ENCODE measurements around the gene TBC1D22B. TPM values are rescaled to one million over a fixed set of nuclear protein-coding genes. Genes with fewer than 3 reads are reported as not detected.
A peak's percentile ranks its signal among the peaks of the same experiment; 100 is the strongest.

The TBC1D22B gene
- total RNA-seq, 1 donor from 2014 or later = 2.1 TPM

DNA sequence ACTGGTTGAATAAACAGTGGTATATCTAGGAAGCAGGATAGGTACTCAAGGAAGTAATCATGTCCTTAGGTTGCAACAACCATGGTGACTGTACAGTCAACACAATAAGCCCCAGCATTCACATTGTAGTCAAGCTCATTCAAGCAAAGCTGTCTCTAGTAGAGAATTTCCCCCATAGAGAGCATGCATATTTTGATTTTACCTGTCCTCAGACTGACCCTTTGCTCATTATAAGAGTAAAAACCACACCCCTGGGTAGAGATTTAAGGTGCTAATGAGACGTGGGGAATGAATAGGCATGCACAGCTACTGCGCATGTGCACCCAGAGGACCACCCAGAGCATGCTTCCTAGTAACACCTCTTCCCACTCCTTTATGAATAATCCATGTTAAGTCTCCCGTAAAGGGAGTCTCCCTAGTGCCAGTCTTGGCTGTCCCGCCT lies 90.1 kb downstream of the TBC1D22B start:
- ATAC-seq (no peak), DNase-seq (ENCODE audit: low spot score) (no peak)

DNA sequence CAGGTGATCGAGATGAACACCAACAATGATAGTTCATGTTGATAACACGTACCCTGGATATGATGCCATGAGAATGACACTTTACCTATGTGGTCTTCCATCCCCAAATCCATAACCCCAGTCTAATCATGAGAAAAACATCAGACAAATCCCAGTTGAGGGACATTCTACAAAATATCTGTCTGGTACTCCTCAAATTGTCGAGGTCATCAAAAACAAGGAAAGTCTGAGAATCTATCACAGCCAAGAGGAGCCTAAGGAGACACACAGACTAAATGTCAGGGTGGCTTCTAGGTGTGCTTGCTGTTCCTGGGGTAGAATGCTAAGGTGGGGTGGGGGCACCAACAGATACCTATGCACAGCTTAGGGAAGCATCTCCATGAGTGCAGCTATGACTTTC lies 93.5 kb downstream of the TBC1D22B start:
- DNase-seq (ENCODE audit: low spot score) = no peak
- ATAC-seq = no peak

GRCh38 chr6:37352384-37352783 lies 94.8 kb downstream of the TBC1D22B start:
- DNase-seq (ENCODE audit: low spot score) (no peak), ATAC-seq (no peak)

DNA sequence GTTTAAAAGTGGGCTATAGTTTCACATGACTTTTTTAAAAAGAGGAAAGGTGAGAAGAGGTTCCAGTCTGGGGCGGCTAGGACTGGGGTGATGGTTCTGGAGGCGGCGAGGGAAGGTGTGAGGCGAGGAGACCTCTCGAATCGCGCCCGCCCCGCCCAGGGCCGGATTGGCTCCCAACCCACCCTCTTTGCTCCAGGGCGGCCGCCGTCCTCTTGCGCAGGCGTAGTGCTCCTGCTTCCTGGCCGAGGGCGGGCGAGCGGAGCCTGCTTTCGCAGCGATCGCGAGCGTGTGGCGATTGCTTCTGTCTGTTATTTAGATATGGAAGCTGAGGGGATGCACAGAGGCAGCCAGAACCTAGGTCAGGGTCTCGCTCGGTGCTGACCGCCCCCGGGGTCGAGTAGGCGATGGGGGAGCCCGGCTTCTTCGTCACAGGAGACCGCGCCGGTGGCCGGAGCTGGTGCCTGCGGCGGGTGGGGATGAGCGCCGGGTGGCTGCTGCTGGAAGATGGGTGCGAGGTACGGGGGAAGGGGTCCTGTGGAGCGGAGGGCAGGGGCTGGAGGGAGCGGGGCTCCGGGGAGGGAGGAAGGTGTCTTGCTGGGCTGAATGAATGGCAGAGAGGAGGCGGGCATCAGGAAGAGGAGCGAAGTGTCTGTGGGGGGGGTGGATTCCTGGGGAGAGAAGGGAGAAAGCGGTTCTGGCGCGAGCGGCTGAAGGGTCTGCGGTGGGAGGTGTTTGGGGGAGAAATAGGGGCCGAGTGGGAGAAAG lies 96.4 kb downstream of the TBC1D22B start, which contains the start of gene RNF8:
Gene RNF8 (plus strand): TSS at position 223 of the 765 bp plus-strand sequence. CDS start 182 bp downstream, at position 405.
- ATAC-seq = peak; percentile 97
- DNase-seq (ENCODE audit: low spot score) = peak; percentile 92

DNA sequence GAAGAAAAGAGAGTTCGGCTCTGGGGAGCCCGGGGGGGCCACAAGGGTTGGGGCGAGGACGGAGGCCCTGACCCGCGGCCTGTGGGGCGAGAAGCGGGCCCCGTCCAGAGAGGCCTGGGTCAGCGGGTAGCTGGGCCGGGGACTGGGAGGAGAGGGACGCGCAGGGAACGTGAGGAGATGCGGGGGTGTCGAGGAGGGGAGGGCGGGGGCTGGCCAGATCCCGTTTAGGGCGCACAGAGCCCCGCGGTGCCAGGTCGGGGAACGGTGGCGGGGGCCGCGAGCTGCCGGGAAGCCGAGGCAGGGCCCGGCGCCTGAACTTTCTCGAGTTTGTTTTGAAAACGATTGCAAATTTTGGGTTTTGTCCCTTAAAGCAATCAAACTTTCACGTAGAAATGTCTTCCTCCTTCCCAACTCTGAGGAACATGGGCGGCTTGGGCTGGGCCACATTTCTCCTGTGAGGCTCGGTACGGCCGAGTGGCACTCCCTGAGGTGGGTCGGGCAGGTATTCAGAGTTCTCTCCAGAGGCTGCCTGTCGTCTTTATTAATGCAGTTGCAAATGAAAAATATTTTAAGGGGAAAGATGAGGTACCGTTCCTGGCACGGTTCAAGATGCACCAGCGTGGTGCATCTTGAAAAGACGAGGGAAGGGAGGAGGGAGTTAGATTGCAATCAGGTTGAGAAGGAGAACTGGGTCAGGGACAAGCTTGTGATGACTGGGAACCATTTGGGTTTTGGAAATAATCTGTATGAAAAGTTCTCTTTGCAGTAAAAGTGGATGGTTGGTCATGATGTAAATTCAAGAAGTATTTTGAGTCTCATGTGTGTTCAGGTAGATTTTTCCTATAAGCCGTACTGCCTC lies 97.2 kb downstream of the TBC1D22B start:
- peak; percentile 49 for DNase-seq (ENCODE audit: low spot score)
- peak; percentile 57 for ATAC-seq

- no peak for ATAC-seq
- no peak for DNase-seq (ENCODE audit: low spot score)
Measured at GRCh38 chr6:37357288-37357687, 99.7 kb downstream of the TBC1D22B start.

GRCh38 chr6:37357860-37358259 lies 100.3 kb downstream of the TBC1D22B start:
- no peak for ATAC-seq
- no peak for DNase-seq (ENCODE audit: low spot score)

- ATAC-seq (no peak), DNase-seq (ENCODE audit: low spot score) (no peak)
Measured at GRCh38 chr6:37359039-37359438, 101.5 kb downstream of the TBC1D22B start.

DNA sequence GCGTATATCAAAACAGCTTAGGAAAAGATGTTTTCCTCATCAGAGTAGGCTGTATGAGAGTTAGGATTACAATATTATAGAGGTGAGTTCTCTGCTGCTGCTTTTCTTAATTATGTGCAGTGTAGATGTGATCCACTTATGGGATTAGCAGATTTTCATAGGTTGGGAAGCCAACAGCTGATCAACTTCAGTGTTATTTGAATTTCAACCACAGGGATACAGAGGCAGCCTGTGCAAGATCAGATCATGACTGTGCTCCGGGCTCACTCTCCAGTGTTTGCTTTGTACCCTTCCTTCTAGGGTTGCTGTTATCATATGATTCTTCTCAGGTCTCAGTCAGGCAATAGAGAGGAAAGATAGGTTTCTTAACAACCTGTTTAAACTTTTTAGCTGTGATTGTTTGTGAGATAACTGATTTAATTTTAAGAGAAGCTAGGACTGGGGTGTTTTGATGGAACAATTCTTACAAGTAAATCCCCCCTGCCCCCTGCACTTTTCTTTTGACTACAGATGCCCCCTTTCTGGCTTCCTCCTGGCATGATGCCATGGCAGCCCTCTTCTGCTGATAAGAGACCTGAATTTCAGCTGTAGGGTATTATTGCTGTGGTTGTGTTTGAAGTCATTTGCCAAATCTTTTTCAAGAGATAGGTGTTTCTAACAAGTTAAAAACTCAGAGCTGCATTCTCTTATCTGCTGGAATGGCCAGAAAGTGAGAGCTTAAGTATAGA lies 104.7 kb downstream of the TBC1D22B start:
- DNase-seq (ENCODE audit: low spot score) = no peak
- ATAC-seq = no peak

DNA sequence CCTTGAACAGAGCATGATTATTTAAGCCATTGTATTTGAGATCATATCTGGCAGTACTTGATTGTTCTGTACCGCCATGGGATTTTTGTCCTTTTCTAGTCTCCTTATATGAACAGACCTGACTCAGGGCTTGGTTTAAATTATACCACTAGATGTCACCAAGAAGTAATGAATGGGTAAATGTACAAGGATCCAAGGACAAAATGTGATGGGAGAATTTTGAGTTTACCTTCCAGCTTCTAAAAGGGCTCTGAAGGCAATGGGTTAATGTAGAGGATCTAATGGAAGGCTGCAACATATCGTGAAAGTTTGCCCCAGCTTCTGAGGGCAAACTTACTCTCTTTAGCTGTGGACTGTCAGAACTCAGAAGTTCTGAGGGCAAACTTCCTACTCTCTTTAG lies 108.2 kb downstream of the TBC1D22B start:
- no peak for DNase-seq (ENCODE audit: low spot score)
- ATAC-seq = peak; percentile 62

GRCh38 chr6:37366910-37367309 lies 109.3 kb downstream of the TBC1D22B start:
- DNase-seq (ENCODE audit: low spot score) (no peak), ATAC-seq (no peak)

GRCh38 chr6:37368961-37369320 lies 111.4 kb downstream of the TBC1D22B start:
- DNase-seq (ENCODE audit: low spot score) (no peak), ATAC-seq (no peak)

DNA sequence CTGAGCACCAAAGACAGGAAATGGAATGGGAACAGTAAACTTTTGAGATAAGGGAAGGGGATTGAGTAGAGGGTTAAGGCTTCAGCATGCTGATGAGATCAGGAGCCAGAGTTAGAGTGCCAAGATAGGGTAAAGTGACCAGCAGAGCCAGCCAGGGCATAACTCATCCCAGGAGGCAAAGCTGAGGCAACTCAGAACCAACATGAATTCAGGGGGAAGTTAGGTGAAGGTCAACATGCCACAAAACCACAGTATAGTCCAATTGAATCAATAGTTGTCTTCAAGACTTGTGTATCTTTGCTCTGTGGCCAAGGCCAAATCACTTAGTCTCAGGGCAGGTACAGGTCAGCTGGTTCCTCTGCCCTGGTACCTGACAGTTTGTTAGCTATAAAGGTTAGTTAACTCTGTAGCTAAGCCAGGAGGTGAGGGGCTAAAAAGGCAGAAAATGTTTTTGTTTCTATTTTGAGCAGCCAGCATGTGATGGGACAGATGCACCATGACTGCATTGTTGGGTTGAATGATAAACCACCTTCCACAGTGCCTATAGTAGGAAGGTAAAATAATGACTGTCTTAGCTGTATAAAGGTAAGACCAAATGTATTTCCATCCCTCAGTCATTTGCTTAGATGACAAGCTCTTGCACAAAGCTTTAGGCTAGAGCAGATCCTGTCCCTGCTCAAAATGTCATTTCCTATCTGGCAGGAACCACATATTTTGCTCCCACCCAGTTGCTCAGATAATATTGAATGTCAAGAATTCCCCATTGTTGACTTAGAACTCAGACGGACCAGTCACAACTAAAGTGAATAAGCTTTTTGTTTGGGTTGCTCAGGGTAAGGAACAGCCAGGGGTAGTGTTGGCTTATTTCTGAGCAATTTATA lies 112.0 kb downstream of the TBC1D22B start:
- ATAC-seq = no peak
- no peak for DNase-seq (ENCODE audit: low spot score)

GRCh38 chr6:37371154-37372083 lies 113.8 kb downstream of the TBC1D22B start:
- DNase-seq (ENCODE audit: low spot score) (no peak), ATAC-seq (no peak)

DNA sequence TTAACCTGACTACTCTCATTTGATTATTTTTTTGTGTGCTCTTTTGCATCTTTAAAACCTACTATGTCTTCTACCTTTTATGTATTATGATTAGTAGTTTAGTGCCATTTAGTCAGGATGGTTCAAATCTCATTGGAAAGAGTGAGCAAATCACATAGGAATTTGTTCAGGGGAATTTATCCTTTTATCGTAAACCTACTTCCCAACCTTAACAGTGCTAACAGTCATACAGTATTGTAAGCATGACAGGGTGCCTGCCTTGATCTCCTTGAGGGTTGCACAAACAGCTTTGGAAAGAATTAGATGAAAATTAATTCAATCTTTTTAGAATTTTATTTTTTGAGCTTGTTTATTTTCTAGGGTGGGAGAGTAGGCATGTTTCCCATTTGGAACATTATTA lies 114.5 kb downstream of the TBC1D22B start:
- ATAC-seq = no peak
- DNase-seq (ENCODE audit: low spot score) = no peak

DNA sequence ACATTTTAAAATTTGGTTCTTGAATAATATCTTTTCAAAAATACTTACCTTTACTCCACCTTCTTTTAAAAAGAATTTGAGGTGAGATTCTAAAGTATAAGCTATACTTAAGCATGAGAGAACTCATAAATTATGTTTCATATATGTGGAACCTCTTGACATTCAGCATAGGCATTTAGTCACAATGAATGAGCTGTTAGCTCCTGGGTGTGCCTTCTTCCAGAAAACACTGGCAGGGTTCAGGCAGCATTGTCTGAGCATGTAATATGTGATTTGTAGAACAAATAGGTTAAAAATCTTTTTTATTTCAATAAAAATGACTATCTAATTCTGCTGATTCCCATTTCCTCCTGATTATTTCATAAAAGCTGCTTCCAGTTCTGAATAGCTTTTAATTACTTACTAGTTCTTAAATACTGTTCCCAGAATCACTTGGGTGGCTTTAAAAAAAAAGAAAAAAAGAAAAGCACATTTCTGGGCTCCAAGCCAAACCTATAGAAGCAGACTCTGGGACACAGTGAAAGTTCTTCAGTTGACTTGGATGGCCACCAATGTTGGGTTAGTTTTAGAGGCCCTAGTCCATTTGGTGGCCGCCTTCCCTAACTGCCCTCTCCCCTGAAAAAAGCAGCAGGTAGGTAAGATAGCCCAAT lies 116.4 kb downstream of the TBC1D22B start:
- DNase-seq (ENCODE audit: low spot score) (no peak), ATAC-seq (no peak)

- no peak for ATAC-seq
- no peak for DNase-seq (ENCODE audit: low spot score)
Measured at GRCh38 chr6:37375376-37375775, 117.8 kb downstream of the TBC1D22B start.

DNA sequence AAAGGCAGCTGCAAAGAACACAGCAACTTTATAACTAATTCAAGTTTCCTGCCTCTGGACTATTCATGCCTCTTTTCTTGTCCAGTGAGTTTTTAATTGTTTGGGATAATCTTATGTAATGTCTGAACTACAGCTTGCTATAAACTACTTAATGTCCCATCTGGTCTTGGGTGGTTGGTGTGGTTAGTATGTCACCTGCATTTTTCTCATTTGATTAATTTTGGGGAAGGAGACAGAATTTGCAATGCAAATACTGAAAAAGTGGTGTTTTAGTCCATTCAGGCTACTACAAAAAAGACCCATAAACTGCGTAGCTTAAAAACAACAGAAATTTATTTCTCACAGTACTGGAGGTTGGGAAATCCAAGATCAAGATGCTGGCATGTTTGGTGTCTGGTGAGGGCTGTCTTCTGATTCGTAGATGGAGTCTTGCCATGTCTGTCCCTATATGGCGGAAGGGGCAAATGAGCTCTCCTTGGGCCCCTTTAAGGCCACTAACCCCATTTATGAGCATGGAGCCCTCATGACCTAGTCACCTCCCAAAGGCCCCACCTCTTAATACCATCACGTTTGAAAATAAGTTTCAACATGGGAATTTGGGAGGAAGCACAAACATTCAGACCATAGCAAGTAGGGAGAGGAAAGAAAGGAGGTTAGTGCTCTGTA lies 118.6 kb downstream of the TBC1D22B start:
- no peak for DNase-seq (ENCODE audit: low spot score)
- ATAC-seq = no peak
